GM23338 (cell line): Measurements from ENCODE around the gene DNAJC27.

ENCODE experiments used
- CREB1 ChIP-seq: fragments of 250-450 bp; sonication (Bioruptor Pico); IDR thresholded peaks from 2 replicates; pipeline ENCODE4 v1.5.0; 2020; ENCODE audit warnings: low read depth, mild to moderate bottlenecking, moderate library complexity
- CTCF ChIP-seq, 2 experiments: fragments of 200-600 bp in 1 of 2; sonication (generic) in 1 of 2; conservative IDR thresholded peaks; 2 replicates each; pipeline versions ENCODE4 v1.5.1 to v1.6.1; 2016 to 2017; ENCODE audit warnings: antibody characterized with exemption in 2 of 2, low read depth in 2 of 2, mild to moderate bottlenecking in 2 of 2, moderate library complexity in 1 of 2
- EZH2 ChIP-seq: fragments of 200-600 bp; sonication (generic); IDR thresholded peaks from one replicate; pipeline ENCODE4 v1.8.0; 2017; ENCODE audit warnings: antibody characterized with exemption, mild to moderate bottlenecking, low read depth; ENCODE audit not compliant: unreplicated experiment
- EZH2phosphoT487 ChIP-seq: fragments of 200-600 bp; sonication (generic); IDR thresholded peaks from one replicate; pipeline ENCODE4 v1.8.1; 2018; ENCODE audit warnings: antibody characterized with exemption; ENCODE audit not compliant: unreplicated experiment
- JUNB ChIP-seq: IDR thresholded peaks from one replicate; pipeline ENCODE4 v1.6.1; 2016; ENCODE audit warnings: antibody characterized with exemption; ENCODE audit not compliant: unreplicated experiment
- POLR2AphosphoS5 ChIP-seq: IDR thresholded peaks from 2 replicates; pipeline ENCODE4 v1.6.1; 2016; ENCODE audit warnings: antibody characterized with exemption, low read depth
- REST ChIP-seq: IDR thresholded peaks from one replicate; pipeline ENCODE4 v1.6.1; 2018; ENCODE audit warnings: antibody characterized with exemption; ENCODE audit not compliant: unreplicated experiment
- STAT1 ChIP-seq: IDR thresholded peaks from one replicate; pipeline ENCODE4 v1.6.1; 2016; ENCODE audit warnings: antibody characterized with exemption; ENCODE audit not compliant: unreplicated experiment

DNA sequence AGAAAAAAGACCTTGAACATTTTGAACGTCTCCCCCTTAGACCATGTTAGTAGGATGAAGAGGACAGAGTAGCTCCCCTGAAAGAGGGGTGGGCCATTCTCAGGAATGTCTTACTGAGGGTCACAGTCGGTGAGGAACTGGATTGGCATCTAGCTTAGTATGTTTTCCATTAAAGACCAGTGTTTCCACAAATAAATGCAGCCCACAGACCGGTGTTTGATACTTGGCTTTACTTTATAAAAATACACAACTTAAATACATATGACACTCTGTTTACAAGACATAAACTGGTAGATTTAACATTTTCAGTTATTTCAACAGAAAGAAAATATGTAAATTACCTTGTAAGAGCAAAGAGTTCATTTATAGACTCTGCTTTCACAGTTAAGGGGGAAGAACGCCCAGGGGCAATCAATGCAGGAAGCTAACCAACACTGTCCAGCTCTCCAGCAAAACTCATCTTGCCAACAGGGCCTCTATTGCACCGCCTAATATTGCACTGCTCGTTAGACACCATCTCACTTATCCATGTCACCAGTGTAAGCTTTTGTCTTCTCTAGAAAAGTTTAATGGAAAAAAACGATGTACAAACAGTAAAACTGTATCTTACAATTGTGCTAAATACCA, 28.2 kb downstream of the DNAJC27 start:
- TF ChIP-seq EZH2phosphoT487 (no peak), POLR2AphosphoS5 (no peak), CTCF (conservative IDR thresholded peaks at IDR 0.05; ENCODE audit: low read depth in 2 of 2) (no peak), STAT1 (no peak), EZH2 (no peak), CREB1 (CRISPR knock-in tag) (no peak), REST (no peak), JUNB (no peak)
